Measurements from ENCODE around the gene CEND1.

GRCh38 chr11:795634-796564, 6.0 kb upstream of the CEND1 start:
- TF ChIP-seq EP300 (IDR thresholded peaks at IDR 0.05) (peak in 1 of 2 donors; percentile 41), CTCF (IDR thresholded peaks at IDR 0.05) (no peak), POLR2A (IDR thresholded peaks at IDR 0.05) (peak in 1 of 2 donors; percentile 33)

All from tibial nerve (tissue), 4 donors.